Measurements from ENCODE around the gene PKNOX2.

- TF ChIP-seq POLR2AphosphoS5 (IDR thresholded peaks at IDR 0.05; ENCODE audit: low read depth): no peak
- TF ChIP-seq CTCF (IDR thresholded peaks at IDR 0.05; ENCODE audit: insufficient read depth, low read length): no peak
- TF ChIP-seq REST (IDR thresholded peaks at IDR 0.05; ENCODE audit: insufficient replicate concordance, low read depth): no peak
- no peak for TF ChIP-seq GABPA (IDR thresholded peaks at IDR 0.05; ENCODE audit: low read depth)
- TF ChIP-seq SPI1 (IDR thresholded peaks at IDR 0.05; ENCODE audit: borderline replicate concordance, low read depth): no peak
Measured at GRCh38 chr11:125451400-125452124, 287.0 kb downstream of the PKNOX2 start.
